NCI-H1436 treated with DMSO at 0.1 percent for 48 hours (cell line): Measurements from ENCODE around the gene GABRD.

ENCODE experiments used
- DNase-seq: peaks from one replicate; lab custom pipeline; 2025; lab: John Stamatoyannopoulos, UW

Gene GABRD

DNA sequence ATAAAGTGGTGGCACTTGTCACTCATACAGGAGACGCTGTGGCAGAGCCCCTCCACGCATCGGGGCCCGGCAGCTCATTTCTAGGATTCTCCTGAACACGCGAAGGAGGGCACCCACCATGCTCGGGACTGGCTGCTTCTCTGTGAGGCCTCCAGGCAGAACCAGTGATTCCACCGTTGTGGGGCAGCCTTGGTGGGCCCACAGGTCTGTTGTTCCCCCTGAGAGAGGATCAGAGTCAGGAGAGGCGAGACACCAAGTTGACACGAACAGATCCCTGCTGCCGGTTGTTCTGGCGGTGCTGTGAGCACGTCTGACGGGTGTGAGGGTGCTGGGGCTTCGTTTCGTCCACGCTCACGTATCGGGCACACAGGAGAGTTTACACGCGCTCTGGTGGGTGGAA is 57.7 kb downstream of the GABRD start:
- DNase-seq = no peak

DNA sequence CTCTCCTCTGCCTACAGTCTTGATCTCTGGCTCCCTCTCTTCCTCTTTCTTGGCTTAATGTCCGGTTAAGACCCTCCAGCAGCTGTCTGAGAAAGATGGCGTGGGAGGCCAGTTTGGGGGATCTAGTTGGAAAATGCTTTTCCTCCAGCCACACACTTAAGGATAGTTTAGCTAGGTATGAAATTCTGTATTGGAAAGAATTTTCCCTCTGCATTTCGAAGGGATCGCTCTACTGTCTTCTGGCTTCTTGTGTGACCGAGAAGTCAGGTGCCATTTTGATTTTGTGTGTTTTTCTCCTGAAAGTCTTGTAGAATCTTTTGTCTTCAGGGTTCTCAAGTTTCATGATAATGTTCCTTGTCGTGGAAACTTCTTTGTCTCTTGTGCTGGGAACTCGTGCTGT is 59.0 kb downstream of the GABRD start:
- DNase-seq = no peak

DNA sequence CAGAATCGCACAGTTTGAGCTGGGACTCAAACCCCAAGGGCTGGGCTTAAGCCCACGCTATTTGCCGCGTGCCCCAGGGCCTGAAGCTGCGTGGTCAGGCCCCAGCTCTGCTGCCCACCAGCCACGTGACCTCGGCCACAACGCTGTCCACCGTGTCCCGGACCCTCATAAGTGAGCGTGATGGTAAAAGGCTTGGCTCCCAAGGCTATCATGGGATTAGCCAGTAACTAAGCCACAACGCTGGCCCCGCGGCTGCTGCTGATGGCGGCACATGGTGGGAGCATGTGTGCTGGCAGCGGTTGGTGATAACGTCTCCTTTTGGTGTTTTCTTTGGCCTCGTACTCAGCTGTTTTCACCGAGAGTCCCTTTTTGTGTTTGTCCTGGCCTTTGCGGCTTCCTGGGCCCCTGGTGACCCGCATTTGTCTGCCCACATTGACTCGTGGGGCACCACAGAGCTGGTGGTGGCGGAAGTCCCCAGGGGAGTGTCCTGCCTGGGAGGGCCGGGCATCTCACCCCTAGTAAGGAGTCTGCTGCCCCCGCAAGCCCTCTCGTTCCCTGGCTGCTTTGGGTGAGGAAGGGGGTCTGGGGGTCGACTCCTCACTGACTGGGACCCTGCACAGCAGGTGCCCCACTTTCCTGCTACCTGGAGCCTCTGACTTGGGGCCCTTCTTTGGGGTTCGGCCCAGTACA is 60.4 kb downstream of the GABRD start:
- DNase-seq = no peak

DNA sequence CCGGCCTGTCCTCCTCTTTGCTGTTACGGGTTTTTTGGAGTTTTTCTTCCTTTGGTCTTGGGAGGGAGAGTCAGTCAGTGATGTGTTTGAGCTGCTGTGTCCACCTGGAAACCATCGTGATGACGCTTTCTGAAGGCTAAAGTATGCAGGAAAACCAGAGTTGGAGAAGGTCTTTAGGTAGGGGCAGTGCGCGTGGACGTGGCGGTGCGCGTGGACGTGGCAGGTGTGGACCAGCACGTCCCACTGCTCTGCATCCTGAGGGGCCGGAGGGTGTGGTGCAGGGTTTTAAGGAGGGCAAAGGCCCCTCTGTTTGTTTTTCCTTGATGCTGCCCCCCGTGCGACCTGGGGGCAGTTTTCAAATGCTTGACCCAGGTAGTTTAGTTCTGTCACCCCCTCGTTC is 61.0 kb downstream of the GABRD start:
- DNase-seq = no peak
